Transverse colon (tissue), 4 donors: ENCODE measurements around the gene DNAL1.

Experiments
- EP300 ChIP-seq: sonication (generic); formaldehyde crosslinking; IDR thresholded peaks from one replicate; pipeline ENCODE4 v1.6.1; 2017; ENCODE audit warnings: antibody characterized with exemption, low read depth
- POLR2A ChIP-seq: fragments of 450-650 bp; IDR thresholded peaks from one replicate; pipeline ENCODE4 v1.6.1; 2016; ENCODE audit warnings: antibody characterized with exemption, mild to moderate bottlenecking, moderate library complexity
- POLR2AphosphoS5 ChIP-seq, 3 donors: sonication (generic); formaldehyde crosslinking; IDR thresholded peaks; one replicate each; pipeline ENCODE4 v1.6.1; 2016; ENCODE audit warnings: antibody characterized with exemption in 3 of 3
- TF ChIP-seq, protein P1 (sequence below), 5 experiments: fragments of 200-600 bp in 3 of 5; fragments of 450-650 bp in 2 of 5; sonication (generic) in 3 of 5; IDR thresholded peaks; 1 replicate in 2 of 5; 2 replicates in 3 of 5; pipeline ENCODE4 v1.5.1; 2016 to 2017; ENCODE audit warnings: antibody characterized with exemption in 5 of 5, inconsistent platforms in 3 of 5, mild to moderate bottlenecking in 2 of 5, moderate library complexity in 1 of 5

DNA sequence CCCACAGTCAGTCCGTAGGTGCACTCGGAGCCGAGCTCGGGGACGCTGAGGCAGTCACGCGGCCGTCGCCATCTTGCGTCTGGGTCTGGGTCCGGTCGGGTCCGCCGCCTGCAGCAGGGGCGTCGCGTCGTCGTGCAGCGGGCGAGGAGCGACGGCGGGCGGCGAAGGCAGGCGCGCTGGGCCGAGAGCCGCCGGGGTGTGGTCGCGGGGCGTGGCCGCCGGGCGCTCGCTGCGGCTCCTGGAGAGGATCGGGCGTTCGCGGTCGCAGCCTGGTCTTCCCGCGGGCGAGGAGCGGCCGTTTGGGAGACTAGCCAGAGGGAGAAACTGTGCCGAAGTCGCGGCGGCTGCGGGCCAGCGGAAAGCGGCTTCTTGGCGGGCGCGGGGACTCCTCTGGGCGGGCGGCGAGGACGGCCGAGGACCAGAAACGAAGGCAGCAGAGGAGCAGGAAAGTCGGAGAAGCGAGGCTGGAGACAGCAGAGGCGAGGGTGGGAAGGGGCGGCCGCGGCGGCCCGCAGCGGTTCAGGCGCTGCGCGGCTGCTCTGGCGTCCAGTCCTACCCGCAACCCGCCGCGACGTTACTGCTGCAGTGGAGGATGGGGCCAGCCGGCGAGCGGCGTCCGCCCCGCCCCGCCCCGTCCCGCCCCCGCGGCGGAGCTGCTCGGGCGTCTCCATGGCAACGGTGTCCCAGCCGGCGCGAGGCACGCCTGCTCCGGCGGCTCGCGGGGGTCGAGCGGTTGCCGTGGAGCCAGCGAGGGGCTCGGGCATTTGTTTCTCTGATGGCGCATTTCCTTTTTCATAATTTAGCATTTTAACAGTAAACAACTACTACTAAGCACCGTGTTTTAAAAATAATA is 69.2 kb downstream of the DNAL1 start, which contains the start of gene PNMA1:
- TF ChIP-seq POLR2A (peak; percentile 67), POLR2AphosphoS5 (IDR thresholded peaks at IDR 0.05) (peak; percentile 85 to 93 (median 93)), EP300 (no peak)
- TF ChIP-seq, protein P1, sequence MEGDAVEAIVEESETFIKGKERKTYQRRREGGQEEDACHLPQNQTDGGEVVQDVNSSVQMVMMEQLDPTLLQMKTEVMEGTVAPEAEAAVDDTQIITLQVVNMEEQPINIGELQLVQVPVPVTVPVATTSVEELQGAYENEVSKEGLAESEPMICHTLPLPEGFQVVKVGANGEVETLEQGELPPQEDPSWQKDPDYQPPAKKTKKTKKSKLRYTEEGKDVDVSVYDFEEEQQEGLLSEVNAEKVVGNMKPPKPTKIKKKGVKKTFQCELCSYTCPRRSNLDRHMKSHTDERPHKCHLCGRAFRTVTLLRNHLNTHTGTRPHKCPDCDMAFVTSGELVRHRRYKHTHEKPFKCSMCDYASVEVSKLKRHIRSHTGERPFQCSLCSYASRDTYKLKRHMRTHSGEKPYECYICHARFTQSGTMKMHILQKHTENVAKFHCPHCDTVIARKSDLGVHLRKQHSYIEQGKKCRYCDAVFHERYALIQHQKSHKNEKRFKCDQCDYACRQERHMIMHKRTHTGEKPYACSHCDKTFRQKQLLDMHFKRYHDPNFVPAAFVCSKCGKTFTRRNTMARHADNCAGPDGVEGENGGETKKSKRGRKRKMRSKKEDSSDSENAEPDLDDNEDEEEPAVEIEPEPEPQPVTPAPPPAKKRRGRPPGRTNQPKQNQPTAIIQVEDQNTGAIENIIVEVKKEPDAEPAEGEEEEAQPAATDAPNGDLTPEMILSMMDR (IDR thresholded peaks at IDR 0.05), result peak in 1 of 5 experiments; percentile 6
